ENCODE results near the gene OR1D5. TPM values are rescaled to one million over a fixed set of nuclear protein-coding genes. Genes with fewer than 3 reads are reported as not detected.

Gene OR1D5
- polyA plus RNA-seq, 1 experiment = not detected

DNA sequence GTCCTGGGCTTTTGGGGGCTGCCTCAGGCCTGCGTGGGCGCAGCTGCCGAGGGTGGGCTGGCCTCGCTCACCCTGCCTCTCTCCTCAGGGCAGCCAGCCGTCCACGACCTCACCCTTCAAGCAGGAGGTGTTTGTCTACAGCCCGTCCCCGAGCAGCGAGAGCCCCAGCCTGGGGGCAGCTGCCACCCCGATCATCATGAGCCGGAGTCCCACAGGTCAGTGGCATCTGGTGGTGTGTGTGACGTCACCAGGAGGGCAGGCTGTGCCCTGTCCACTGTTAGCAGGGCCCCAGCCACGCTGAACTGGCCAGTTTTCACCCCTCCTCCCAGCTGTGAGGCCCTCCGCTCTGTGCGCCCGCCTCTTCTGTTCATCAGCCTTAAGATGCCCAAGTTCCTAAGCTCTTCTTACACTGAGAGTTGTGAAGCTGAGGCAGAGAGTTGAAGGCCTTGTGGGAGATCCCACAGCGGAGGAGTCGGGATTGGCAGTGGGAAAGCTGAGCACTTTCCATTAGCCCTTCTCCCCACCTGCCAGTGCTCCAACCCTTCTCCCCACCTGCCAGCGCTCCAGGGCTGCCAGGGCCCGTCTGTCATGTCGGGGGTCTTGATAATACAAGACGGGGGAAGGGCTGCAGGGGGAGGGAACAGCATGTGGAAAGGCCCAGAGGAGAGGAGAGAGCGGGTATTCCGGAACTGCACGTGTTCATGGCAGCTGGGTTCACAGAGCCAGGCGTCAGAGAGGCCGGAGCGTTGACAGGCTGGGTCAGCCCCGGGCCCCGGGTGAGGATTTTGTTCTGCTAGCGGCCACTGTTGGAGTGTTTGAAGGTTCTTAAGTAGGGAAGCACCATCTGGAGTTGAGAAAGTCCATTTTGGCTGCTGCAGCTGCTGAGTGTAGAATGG lies 36.3 kb downstream of the OR1D5 start:
- no peak overlapping the region for H3K4me3 ChIP-seq (ENCODE audit: low read depth, low read length)
- CTCF ChIA-PET = interaction anchor here (0.6 kb wide), 2 partner anchors 198 to 1763 kb away, joined by 3 to 6 read pairs; no protein-coding TSS in a partner anchor
- H3K27ac ChIP-seq (ENCODE audit: low read depth, low read length) = no peak overlapping the region
- TF ChIP-seq, protein P1, sequence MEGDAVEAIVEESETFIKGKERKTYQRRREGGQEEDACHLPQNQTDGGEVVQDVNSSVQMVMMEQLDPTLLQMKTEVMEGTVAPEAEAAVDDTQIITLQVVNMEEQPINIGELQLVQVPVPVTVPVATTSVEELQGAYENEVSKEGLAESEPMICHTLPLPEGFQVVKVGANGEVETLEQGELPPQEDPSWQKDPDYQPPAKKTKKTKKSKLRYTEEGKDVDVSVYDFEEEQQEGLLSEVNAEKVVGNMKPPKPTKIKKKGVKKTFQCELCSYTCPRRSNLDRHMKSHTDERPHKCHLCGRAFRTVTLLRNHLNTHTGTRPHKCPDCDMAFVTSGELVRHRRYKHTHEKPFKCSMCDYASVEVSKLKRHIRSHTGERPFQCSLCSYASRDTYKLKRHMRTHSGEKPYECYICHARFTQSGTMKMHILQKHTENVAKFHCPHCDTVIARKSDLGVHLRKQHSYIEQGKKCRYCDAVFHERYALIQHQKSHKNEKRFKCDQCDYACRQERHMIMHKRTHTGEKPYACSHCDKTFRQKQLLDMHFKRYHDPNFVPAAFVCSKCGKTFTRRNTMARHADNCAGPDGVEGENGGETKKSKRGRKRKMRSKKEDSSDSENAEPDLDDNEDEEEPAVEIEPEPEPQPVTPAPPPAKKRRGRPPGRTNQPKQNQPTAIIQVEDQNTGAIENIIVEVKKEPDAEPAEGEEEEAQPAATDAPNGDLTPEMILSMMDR (IDR thresholded peaks at IDR 0.05; ENCODE audit: low read depth, low read length) = no peak
- no peaks in the 10 kb centered on the region for H3K27me3 ChIP-seq (ENCODE audit: control insufficient read depth, insufficient read depth, low read length)
- POLR2A ChIA-PET = no interaction called here
- H3K9me3 ChIP-seq (ENCODE audit: control insufficient read depth, insufficient read depth, low read length) = peaks cover 26% of the 10 kb centered on the region
- DNase-seq (ENCODE audit: low read depth, low spot score) = no peak

- Histone ChIP-seq H3K27me3 (ENCODE audit: control insufficient read depth, insufficient read depth, low read length) (no peaks in the 10 kb centered on the region), H3K9me3 (ENCODE audit: control insufficient read depth, insufficient read depth, low read length) (peaks cover 26% of the 10 kb centered on the region), H3K27ac (ENCODE audit: low read depth, low read length) (no peak overlapping the region), H3K4me3 (ENCODE audit: low read depth, low read length) (no peak overlapping the region)
- POLR2A ChIA-PET = no interaction called here
- DNase-seq (ENCODE audit: low read depth, low spot score) = no peak
- CTCF ChIA-PET = interaction anchor here (0.6 kb wide), 1 partner anchor 197 kb away, joined by 6 read pairs; no protein-coding TSS in a partner anchor
- TF ChIP-seq, protein P1 (IDR thresholded peaks at IDR 0.05; ENCODE audit: low read depth, low read length) = no peak
These were observed 37.1 kb downstream of the OR1D5 start for GRCh38 chr17:3026125-3026855.

DNA sequence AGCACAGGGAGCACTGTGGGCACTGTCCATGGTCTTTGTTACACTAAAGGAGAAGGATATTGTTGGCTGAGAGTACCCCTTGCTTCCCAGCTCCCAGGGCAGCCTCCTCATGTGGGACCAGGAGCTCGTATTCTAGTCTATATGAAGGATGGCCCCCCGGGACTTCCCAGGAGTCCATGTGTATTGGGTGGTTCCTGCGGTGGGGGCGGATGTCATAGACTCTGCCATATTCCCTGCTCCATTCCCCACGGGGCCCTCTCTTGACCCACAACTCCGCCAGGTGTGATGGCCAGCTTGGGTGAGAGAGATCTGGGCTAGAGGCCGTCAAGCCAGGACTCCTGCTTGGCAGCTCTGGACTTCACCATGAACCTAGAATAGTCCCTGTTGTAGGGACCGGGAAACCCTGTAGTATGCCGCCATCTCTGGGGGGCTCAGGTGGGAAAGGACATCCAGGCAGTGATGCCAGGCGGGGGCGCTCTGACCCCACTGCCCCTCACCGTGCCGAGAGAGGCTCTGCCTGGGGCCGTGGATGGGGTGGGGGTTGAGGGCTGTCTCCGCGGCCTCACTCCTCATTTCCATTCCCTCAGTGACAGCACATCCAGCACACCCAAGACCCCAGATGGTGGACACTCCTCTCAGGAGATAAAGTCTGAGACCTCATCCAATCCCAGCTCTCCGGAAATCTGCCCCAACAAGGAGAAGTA lies 37.8 kb downstream of the OR1D5 start:
- ChIA-PET POLR2A (no interaction called here), CTCF (no interaction called here)
- DNase-seq (ENCODE audit: low read depth, low spot score) = no peak
- Histone ChIP-seq H3K27ac (ENCODE audit: low read depth, low read length) (no peak overlapping the region), H3K4me3 (ENCODE audit: low read depth, low read length) (no peak overlapping the region), H3K27me3 (ENCODE audit: control insufficient read depth, insufficient read depth, low read length) (no peaks in the 10 kb centered on the region), H3K9me3 (ENCODE audit: control insufficient read depth, insufficient read depth, low read length) (peaks cover 22% of the 10 kb centered on the region)
- TF ChIP-seq, protein P1 (IDR thresholded peaks at IDR 0.05; ENCODE audit: low read depth, low read length) = no peak

DNA sequence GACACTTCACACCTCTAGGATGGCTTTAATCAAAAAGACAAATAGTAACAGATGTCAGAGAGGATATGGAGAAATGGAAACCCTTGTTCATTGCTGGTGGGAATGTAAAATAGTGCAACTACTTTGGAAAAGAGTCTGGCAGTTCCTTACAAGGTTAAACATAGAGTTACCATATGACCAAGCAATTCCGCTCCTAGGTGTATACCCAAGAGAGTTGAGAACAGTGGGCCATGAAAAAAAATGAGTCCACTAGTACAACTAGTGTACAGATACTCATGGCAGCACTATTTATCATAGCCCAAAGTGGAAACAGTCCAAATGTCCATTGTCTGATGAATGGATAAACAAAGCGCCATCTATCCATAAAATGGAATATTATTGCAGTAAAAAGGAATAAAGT lies 39.1 kb downstream of the OR1D5 start:
- ChIA-PET CTCF (no interaction called here), POLR2A (no interaction called here)
- TF ChIP-seq, protein P1 (IDR thresholded peaks at IDR 0.05; ENCODE audit: low read depth, low read length) = no peak
- Histone ChIP-seq H3K27me3 (ENCODE audit: control insufficient read depth, insufficient read depth, low read length) (no peaks in the 10 kb centered on the region), H3K9me3 (ENCODE audit: control insufficient read depth, insufficient read depth, low read length) (peaks cover 26% of the 10 kb centered on the region), H3K27ac (ENCODE audit: low read depth, low read length) (no peak overlapping the region), H3K4me3 (ENCODE audit: low read depth, low read length) (no peak overlapping the region)
- no peak for DNase-seq (ENCODE audit: low read depth, low spot score)

Measured in AG04450 (cell line).